Left ventricle myocardium inferior (tissue), 1 donor: Measurements from ENCODE around the gene EZR. TPM values are rescaled to one million over a fixed set of nuclear protein-coding genes. Genes with fewer than 3 reads are reported as not detected.

Experiments used
- DNase-seq: peaks from one replicate; pipeline ENCODE4 v3.0.0-alpha.2; 2020
- H3K27ac ChIP-seq: fragments of 200-600 bp; replicated peaks from 2 replicates; pipeline ENCODE4 v1.8.0; 2021
- H3K27me3 ChIP-seq: fragments of 200-600 bp; 2 replicates; pipeline ENCODE4 v1.8.0; 2021; ENCODE audit warnings: low read depth
- H3K36me3 ChIP-seq: fragments of 200-600 bp; 2 replicates; pipeline ENCODE4 v1.8.0; 2021
- H3K4me1 ChIP-seq: fragments of 200-600 bp; 2 replicates; pipeline ENCODE4 v1.8.0; 2021
- H3K4me3 ChIP-seq: fragments of 200-600 bp; 2 replicates; pipeline ENCODE4 v1.8.0; 2021; ENCODE audit warnings: mild to moderate bottlenecking, moderate library complexity
- H3K9me3 ChIP-seq: fragments of 200-600 bp; replicated peaks from 2 replicates; pipeline ENCODE4 v1.8.0; 2021
- CTCF ChIP-seq: fragments of 200-600 bp; IDR thresholded peaks from 2 replicates; pipeline ENCODE4 v1.8.0; 2021; ENCODE audit warnings: antibody characterized with exemption, mild to moderate bottlenecking, borderline replicate concordance
- intact Hi-C: fragments of 100-400 bp; cut with micrococcal nuclease; formaldehyde crosslinking; loops from one replicate; pipeline ENCODE4 v1.11.0; 2022
- total RNA-seq: library from RNA; stranded (reverse); fragmentation: NEBNext Ultra II Directional; extraction: Animal tissue kit (Norgen Biotek cat#: 25700); gene quantifications from one replicate; pipeline ENCODE4 v1.2.1, GENCODE V29; 2021
- donor health status: DM: no; HTN: yes; CAD: no; lungs with severe emphysema.

Gene EZR
- total RNA-seq, 1 donor from 2014 or later = 242 TPM

DNA sequence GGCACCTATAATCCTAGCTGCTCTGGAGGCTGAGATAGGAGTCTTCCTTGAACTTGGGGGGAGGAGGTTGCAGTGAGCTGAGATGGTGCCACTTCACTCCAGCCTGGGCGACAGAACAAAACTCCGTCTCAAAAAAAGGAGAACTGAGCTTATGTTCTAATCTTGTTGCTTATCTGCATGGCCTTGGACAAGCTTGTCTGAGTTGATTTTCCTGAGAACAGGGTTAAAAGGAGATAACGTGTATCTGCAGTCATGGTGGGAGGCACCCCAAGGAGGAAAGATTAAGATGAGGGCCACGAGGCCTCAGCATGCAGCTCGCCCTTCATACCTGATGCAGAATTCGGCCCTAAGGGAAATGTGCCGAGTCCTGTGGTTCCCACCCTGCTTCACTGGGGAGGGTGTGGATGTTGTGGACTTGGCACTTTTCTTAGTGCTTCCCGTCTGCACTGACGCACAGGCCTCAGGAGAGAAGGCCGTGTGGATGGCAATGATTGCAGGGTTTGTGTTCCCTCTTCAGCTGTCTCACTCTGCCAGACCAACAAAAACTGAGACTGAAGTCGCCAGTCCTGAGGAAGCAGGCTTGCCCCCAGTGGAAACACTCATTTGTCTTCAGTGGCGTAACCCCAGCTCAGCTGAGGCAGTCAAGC, 56.3 kb downstream of the EZR start:
- H3K36me3 ChIP-seq = peaks cover 38% of the 10 kb centered on the region
- no peak for TF ChIP-seq CTCF
- H3K27ac ChIP-seq = peak overlapping the region; percentile 19
- intact Hi-C loops = no loop called here
- no peak for DNase-seq
- H3K27me3 ChIP-seq = no peaks in the 10 kb centered on the region
- H3K9me3 ChIP-seq = no peaks in the 10 kb centered on the region
- no peak overlapping the region for H3K4me3 ChIP-seq
- peaks cover 28% of the 10 kb centered on the region for H3K4me1 ChIP-seq

DNA sequence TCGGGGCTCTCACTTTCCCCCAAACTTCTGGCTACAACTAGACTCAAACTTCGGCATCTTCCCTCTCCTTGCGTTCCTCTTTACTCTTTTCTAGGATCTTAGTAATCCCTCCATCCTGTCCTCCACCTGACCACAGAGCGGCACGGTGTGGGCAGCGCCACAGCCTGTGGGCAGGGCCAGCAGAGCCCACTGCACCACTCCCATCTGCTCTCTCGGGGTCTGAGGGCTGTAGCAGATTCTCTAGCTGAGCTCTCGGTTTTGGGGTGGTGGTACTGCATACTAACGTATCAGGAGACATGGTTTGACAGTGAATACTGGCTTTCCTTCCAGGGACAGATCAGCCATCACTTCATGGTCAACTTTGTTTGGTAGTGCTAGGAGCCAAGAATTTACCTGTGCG, 57.4 kb downstream of the EZR start:
- Histone ChIP-seq H3K4me1 (peaks cover 17% of the 10 kb centered on the region), H3K27ac (no peak overlapping the region), H3K27me3 (no peaks in the 10 kb centered on the region), H3K36me3 (peaks cover 33% of the 10 kb centered on the region), H3K9me3 (no peaks in the 10 kb centered on the region), H3K4me3 (no peak overlapping the region)
- intact Hi-C loops = no loop called here
- no peak for TF ChIP-seq CTCF
- no peak for DNase-seq

DNA sequence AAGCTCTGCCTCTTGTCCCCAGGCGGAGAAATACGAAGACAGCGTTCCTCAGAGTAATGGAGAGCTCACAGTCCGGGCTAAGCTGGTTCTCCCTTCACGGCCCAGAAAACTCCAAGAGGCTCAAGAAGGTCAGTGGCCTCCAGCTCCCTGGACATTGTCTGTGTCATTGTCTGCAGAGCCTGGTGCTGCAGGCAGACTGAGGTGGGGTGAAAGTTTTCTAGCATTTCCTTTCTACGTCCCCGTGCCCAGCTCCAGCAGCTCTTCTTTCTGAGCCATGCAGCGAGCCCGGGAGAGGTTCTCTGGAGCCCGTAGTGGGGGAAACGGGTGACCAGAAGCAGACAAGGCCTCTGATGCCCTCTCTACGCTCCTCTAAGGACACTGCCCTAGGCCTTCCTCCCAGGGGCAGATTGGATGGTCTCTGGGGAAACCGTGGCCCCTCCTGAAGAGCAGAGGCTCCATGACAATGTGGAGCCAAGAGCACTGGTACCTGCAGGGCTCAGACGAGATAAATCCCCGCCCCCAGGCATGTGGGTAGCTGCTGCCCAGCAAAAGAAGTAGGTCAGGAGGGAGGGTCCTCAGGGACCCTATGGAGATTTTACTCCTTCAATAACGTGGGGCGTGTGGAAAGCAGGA, 58.4 kb downstream of the EZR start:
- DNase-seq = no peak
- intact Hi-C loops = no loop called here
- no peak overlapping the region for H3K4me3 ChIP-seq
- H3K27ac ChIP-seq = no peak overlapping the region
- TF ChIP-seq CTCF = no peak
- H3K4me1 ChIP-seq = peaks cover 17% of the 10 kb centered on the region
- H3K27me3 ChIP-seq = no peaks in the 10 kb centered on the region
- H3K9me3 ChIP-seq = no peaks in the 10 kb centered on the region
- H3K36me3 ChIP-seq = peaks cover 22% of the 10 kb centered on the region

- Histone ChIP-seq H3K4me3 (no peak overlapping the region), H3K9me3 (no peaks in the 10 kb centered on the region), H3K4me1 (peaks cover 19% of the 10 kb centered on the region), H3K27me3 (no peaks in the 10 kb centered on the region), H3K27ac (no peak overlapping the region), H3K36me3 (peaks cover 17% of the 10 kb centered on the region)
- DNase-seq = no peak
- intact Hi-C loops = no loop called here
- no peak for TF ChIP-seq CTCF
Measured at GRCh38 chr6:158759966-158760617, 59.1 kb downstream of the EZR start.

- TF ChIP-seq CTCF = no peak
- intact Hi-C loops = no loop called here
- no peak for DNase-seq
Measured at GRCh38 chr6:158758941-158759479, 60.2 kb downstream of the EZR start.

More at GRCh38 chr6:158758941-158759479, 60.2 kb downstream of the EZR start:
- H3K9me3 ChIP-seq = no peaks in the 10 kb centered on the region
- H3K4me1 ChIP-seq = peaks cover 23% of the 10 kb centered on the region
- H3K27me3 ChIP-seq = no peaks in the 10 kb centered on the region
- H3K4me3 ChIP-seq = no peak overlapping the region
- H3K36me3 ChIP-seq = peaks cover 6% of the 10 kb centered on the region
- H3K27ac ChIP-seq = no peak overlapping the region
